Endothelial cell of umbilical vein (primary cell): ENCODE data around the gene XRCC6. TPM values are rescaled to one million over a fixed set of nuclear protein-coding genes. Genes with fewer than 3 reads are reported as not detected.

Source experiments
- BruUV-seq: library from RNA; stranded (reverse); fragments of 400-500 nt; replicated peaks from 2 replicates; lab custom pipeline; 2021; lab: Mats Ljungman, UMichigan
- CTCF ChIA-PET: fragments of 300-600, 350-600 bp; sonication (Branson Sonifier 250); formaldehyde crosslinking; loops from one replicate; lab custom pipeline; 2021; ENCODE audit warnings: antibody characterized with exemption, inconsistent platforms; lab: Charles Lee
- POLR2A ChIA-PET: fragments of 300-600, 350-600 bp; sonication (Branson Sonifier 250); formaldehyde crosslinking; loops from one replicate; lab custom pipeline; 2021; ENCODE audit warnings: antibody characterized with exemption, inconsistent platforms; lab: Charles Lee
- DNase-seq: peaks from one replicate; pipeline ENCODE4 v3.0.0-alpha.2; 2011; ENCODE audit warnings: low read depth, low spot score
- FAIRE-seq: peaks from 2 replicates; lab custom pipeline; 2011; peaks lifted over from hg19 to GRCh38; lab: Jason Lieb, UNC
- H2AFZ ChIP-seq: 2 replicates; pipeline ENCODE4 v1.6.0; 2012; ENCODE audit warnings: low read depth, low read length, control low read depth, inconsistent platforms
- H3K27ac ChIP-seq: 2 replicates; pipeline ENCODE4 v1.5.1; 2011; ENCODE audit warnings: low read depth, mild to moderate bottlenecking, control low read depth, low read length, moderate library complexity; ENCODE audit not compliant: insufficient read depth
- H3K27me3 ChIP-seq, 2 experiments: 2 replicates each; pipeline versions ENCODE4 v1.6.0 to v1.6.1; 2011; ENCODE audit warnings: low read length in 2 of 2, mixed read lengths in 1 of 2; ENCODE audit not compliant: control insufficient read depth in 2 of 2, insufficient read depth in 2 of 2
- H3K36me3 ChIP-seq, 2 experiments: 2 replicates in 1 of 2; 3 replicates in 1 of 2; pipeline ENCODE4 v1.5.1; 2011; ENCODE audit warnings: low read length in 2 of 2, mild to moderate bottlenecking in 1 of 2, moderate library complexity in 1 of 2; ENCODE audit not compliant: control insufficient read depth in 2 of 2, insufficient read depth in 2 of 2; ENCODE audit errors: extremely low read depth in 1 of 2
- H3K4me1 ChIP-seq: 3 replicates; pipeline ENCODE4 v1.5.1; 2011; ENCODE audit warnings: mild to moderate bottlenecking, low read length; ENCODE audit not compliant: control insufficient read depth, insufficient read depth; ENCODE audit errors: extremely low read depth
- H3K4me2 ChIP-seq: 2 replicates; pipeline ENCODE4 v1.6.1; 2011; ENCODE audit warnings: low read length, control low read depth, mixed read lengths; ENCODE audit not compliant: insufficient read depth
- H3K4me3 ChIP-seq, 3 experiments: fragments of 200-600 bp in 1 of 3; sonication (generic), shearing (Covaris generic) in 1 of 3; replicated peaks in 1 of 3; 2 replicates each; pipeline ENCODE4 v1.5.1; 2011 to 2016; ENCODE audit warnings: control low read depth in 3 of 3, low read length in 3 of 3, mild to moderate bottlenecking in 2 of 3, inconsistent platforms in 1 of 3, low read depth in 1 of 3, moderate library complexity in 1 of 3; ENCODE audit not compliant: insufficient read depth in 1 of 3
- H3K79me2 ChIP-seq: 2 replicates; pipeline ENCODE4 v1.6.0; 2012; ENCODE audit warnings: low read length, inconsistent platforms; ENCODE audit not compliant: control insufficient read depth, insufficient read depth
- H3K9ac ChIP-seq: replicated peaks from 2 replicates; pipeline ENCODE3; 2011; ENCODE audit warnings: low read length, control low read depth; ENCODE audit not compliant: insufficient read depth; ENCODE audit errors: extremely low read depth
- H3K9me1 ChIP-seq: replicated peaks from 3 replicates; pipeline ENCODE4 v1.6.0; 2011; ENCODE audit warnings: mild to moderate bottlenecking, low read length; ENCODE audit not compliant: control insufficient read depth, insufficient read depth; ENCODE audit errors: extremely low read depth
- H3K9me3 ChIP-seq: replicated peaks from 2 replicates; pipeline ENCODE4 v1.5.1; 2012; ENCODE audit warnings: low read length, inconsistent platforms; ENCODE audit not compliant: control insufficient read depth, insufficient read depth
- H4K20me1 ChIP-seq: replicated peaks from 2 replicates; pipeline ENCODE3; 2011; ENCODE audit warnings: mild to moderate bottlenecking, low read length; ENCODE audit not compliant: control insufficient read depth, insufficient read depth; ENCODE audit errors: extremely low read depth
- CTCF ChIP-seq, 2 donors: IDR thresholded peaks; 1 replicate in 1 of 2; 2 replicates in 1 of 2; pipeline ENCODE4 v1.5.1; 2011; ENCODE audit warnings: low read length in 2 of 2, mild to moderate bottlenecking in 2 of 2, moderate library complexity in 2 of 2, control low read depth in 1 of 2, inconsistent platforms in 1 of 2, low read depth in 1 of 2; ENCODE audit not compliant: insufficient read depth in 1 of 2; ENCODE audit errors: extremely low read depth in 1 of 2
- EZH2 ChIP-seq: IDR thresholded peaks from 2 replicates; pipeline ENCODE4 v1.6.1; 2012; ENCODE audit warnings: borderline replicate concordance, low read depth, mild to moderate bottlenecking, moderate library complexity, low read length, inconsistent platforms; ENCODE audit not compliant: severe bottlenecking
- FOS ChIP-seq: IDR thresholded peaks from 2 replicates; pipeline ENCODE4 v1.6.1; 2011; ENCODE audit warnings: mild to moderate bottlenecking, low read length, moderate library complexity, borderline replicate concordance; ENCODE audit not compliant: insufficient read depth
- GATA2 ChIP-seq: IDR thresholded peaks from 2 replicates; pipeline ENCODE4 v1.7.0; 2011; ENCODE audit warnings: low read depth, mild to moderate bottlenecking, moderate library complexity, mixed read lengths, low read length; ENCODE audit not compliant: insufficient read length, insufficient read depth
- JUN ChIP-seq: IDR thresholded peaks from 2 replicates; pipeline ENCODE4 v1.6.1; 2011; ENCODE audit warnings: borderline replicate concordance, low read depth; ENCODE audit not compliant: insufficient read length, insufficient read depth
- MAX ChIP-seq: IDR thresholded peaks from 2 replicates; pipeline ENCODE4 v1.6.1; 2011; ENCODE audit not compliant: insufficient read depth, insufficient read length
- MYC ChIP-seq: IDR thresholded peaks from one replicate; pipeline ENCODE4 v1.6.1; 2011; ENCODE audit warnings: mild to moderate bottlenecking, low read depth, low read length
- POLR2A ChIP-seq: IDR thresholded peaks from 2 replicates; pipeline ENCODE4 v1.6.1; 2012; ENCODE audit warnings: low read depth, mild to moderate bottlenecking, control low read depth, low read length
- POLR2AphosphoS5 ChIP-seq: IDR thresholded peaks from 2 replicates; pipeline ENCODE4 v1.6.1; 2012; ENCODE audit warnings: low read depth, mild to moderate bottlenecking, control low read depth, low read length, moderate library complexity; ENCODE audit not compliant: insufficient read depth
- dilution Hi-C: fragments of 300-500 bp; cut with MboI; formaldehyde crosslinking; loops from one replicate; pipeline ENCODE4 v1.15.0; 2019; ENCODE audit warnings: low sequenced_read_pairs; ENCODE audit not compliant: extremely low pct_ligation_motif_present
- intact Hi-C: fragments of 100-400 bp; cut with micrococcal nuclease; formaldehyde crosslinking; loops from one replicate; pipeline ENCODE4 v1.10.0; 2022
- polyA plus RNA-seq, 4 experiments: library from polyadenylated mRNA; depleted of rRNA in 3 of 4; stranded (reverse) in 3 of 4; unstranded in 1 of 4; fragments of >200 nt; gene quantifications; 2 replicates each; pipeline versions ENCODE4 v1.2.1 to v1.2.3, GENCODE V29; 2011 to 2012; ENCODE audit warnings: missing spikeins in 1 of 4
- total RNA-seq: library from RNA; stranded (reverse); gene quantifications from 2 replicates; pipeline ENCODE4 v1.2.3, GENCODE V29; 2021

XRCC6 gene
- total and polyA plus RNA-seq, 2 donors (not counting 3 experiments of a cell fraction or from before 2014, with no cell fraction given) = 117 to 309 TPM

- dilution Hi-C loops = no loop called here
- POLR2A ChIA-PET = interaction anchor here (1.1 kb wide), 1 partner anchor 17 kb away, joined by 4 read pairs; no protein-coding TSS in a partner anchor
- no peaks in the 10 kb centered on the region for H3K4me1 ChIP-seq
- no peaks in the 10 kb centered on the region for H3K9me3 ChIP-seq
- H3K79me2 ChIP-seq = peaks cover 22% of the 10 kb centered on the region
- no peak overlapping the region for H3K27ac ChIP-seq
- H3K9me1 ChIP-seq = no peaks in the 10 kb centered on the region
- H4K20me1 ChIP-seq = no peaks in the 10 kb centered on the region
- no TSS peak for BruUV-seq
- H3K4me3 ChIP-seq = no peak overlapping the region
- CTCF ChIA-PET = no interaction called here
- H2AFZ ChIP-seq = no peak overlapping the region
- H3K4me2 ChIP-seq = no peak overlapping the region
- intact Hi-C loops = no loop called here
- H3K27me3 ChIP-seq = no peaks in the 10 kb centered on the region
- peaks cover 20 to 37% of the 10 kb centered on the region in 2 experiments for H3K36me3 ChIP-seq
- H3K9ac ChIP-seq = no peak overlapping the region
- no peak for TF ChIP-seq MYC
- no peak for TF ChIP-seq FOS
- TF ChIP-seq EZH2 = no peak
- no peak for TF ChIP-seq POLR2A
- TF ChIP-seq GATA2 = no peak
- TF ChIP-seq POLR2AphosphoS5 = no peak
- no peak for TF ChIP-seq CTCF (IDR thresholded peaks at IDR 0.05; ENCODE audit: extremely low read depth in 1 of 2, insufficient read depth in 1 of 2, low read depth in 1 of 2, low read length in 2 of 2)
- no peak for TF ChIP-seq JUN
- TF ChIP-seq MAX = no peak
- FAIRE-seq (no peak), DNase-seq (no peak)
Measured at GRCh38 chr22:41638748-41639147, 17.7 kb downstream of the XRCC6 start.
